ENCODE measurements around the gene OOSP4B.

DNA sequence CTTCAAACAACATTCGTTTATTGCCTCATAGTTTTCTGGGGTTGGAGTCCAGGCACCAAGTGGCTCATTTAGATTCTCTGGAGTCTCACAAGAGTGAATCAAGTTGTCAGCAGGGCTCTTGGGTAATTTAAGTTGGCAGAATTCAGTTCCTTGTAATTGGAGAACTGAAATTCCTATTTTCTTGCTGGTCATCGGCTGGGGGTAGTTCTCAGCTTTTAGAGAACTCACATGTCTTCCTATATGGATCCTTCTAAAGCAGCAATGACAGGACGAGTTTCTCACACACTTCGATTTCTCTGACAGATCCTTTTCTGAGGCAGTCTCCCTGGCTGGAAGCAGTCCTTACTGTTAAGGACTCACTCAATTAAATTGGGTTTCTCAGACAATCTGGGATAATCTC lies 17.3 kb upstream of the OOSP4B start:
- TF ChIP-seq, protein P1, sequence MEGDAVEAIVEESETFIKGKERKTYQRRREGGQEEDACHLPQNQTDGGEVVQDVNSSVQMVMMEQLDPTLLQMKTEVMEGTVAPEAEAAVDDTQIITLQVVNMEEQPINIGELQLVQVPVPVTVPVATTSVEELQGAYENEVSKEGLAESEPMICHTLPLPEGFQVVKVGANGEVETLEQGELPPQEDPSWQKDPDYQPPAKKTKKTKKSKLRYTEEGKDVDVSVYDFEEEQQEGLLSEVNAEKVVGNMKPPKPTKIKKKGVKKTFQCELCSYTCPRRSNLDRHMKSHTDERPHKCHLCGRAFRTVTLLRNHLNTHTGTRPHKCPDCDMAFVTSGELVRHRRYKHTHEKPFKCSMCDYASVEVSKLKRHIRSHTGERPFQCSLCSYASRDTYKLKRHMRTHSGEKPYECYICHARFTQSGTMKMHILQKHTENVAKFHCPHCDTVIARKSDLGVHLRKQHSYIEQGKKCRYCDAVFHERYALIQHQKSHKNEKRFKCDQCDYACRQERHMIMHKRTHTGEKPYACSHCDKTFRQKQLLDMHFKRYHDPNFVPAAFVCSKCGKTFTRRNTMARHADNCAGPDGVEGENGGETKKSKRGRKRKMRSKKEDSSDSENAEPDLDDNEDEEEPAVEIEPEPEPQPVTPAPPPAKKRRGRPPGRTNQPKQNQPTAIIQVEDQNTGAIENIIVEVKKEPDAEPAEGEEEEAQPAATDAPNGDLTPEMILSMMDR (IDR thresholded peaks at IDR 0.05), result no peak
- TF ChIP-seq POLR2A (IDR thresholded peaks at IDR 0.05) (no peak), EP300 (IDR thresholded peaks at IDR 0.05) (no peak)
